Tibial nerve (tissue), 4 donors: ENCODE data around the gene TAS1R1. TPM values are rescaled to one million over a fixed set of nuclear protein-coding genes. Genes with fewer than 3 reads are reported as not detected.

Experiments
- DNase-seq, 2 donors: peaks; one replicate each; pipeline ENCODE4 v3.0.0-alpha.2; 2019; ENCODE audit warnings: low spot score in 2 of 2
- H3K27ac ChIP-seq, 4 donors: fragments of 200-600 bp; sonication (generic) in 3 of 4; one replicate each; pipeline ENCODE4 v1.5.1; 2017 to 2019; ENCODE audit warnings: mild to moderate bottlenecking in 1 of 4
- H3K27me3 ChIP-seq, 2 donors: fragments of 200-600 bp; sonication (generic) in 1 of 2; one replicate each; pipeline versions ENCODE4 v1.5.1 to v1.6.0; 2017 to 2019
- H3K36me3 ChIP-seq, 3 donors: fragments of 200-600 bp; sonication (generic); one replicate each; pipeline ENCODE4 v1.5.1; 2018 to 2019
- H3K4me1 ChIP-seq, 4 donors: fragments of 200-600 bp; sonication (generic) in 3 of 4; one replicate each; pipeline ENCODE4 v1.5.1; 2017 to 2019
- H3K4me3 ChIP-seq, 4 donors: fragments of 200-600 bp; sonication (generic) in 3 of 4; one replicate each; pipeline ENCODE4 v1.5.1; 2017 to 2019; ENCODE audit warnings: mild to moderate bottlenecking in 1 of 4, moderate library complexity in 1 of 4
- H3K9me3 ChIP-seq, 4 donors: fragments of 200-600 bp; sonication (generic) in 3 of 4; one replicate each; pipeline ENCODE4 v1.5.1; 2017 to 2019
- EP300 ChIP-seq, 2 donors: sonication (generic); formaldehyde crosslinking; IDR thresholded peaks; one replicate each; pipeline ENCODE4 v1.6.1; 2017; ENCODE audit warnings: antibody characterized with exemption in 2 of 2, mild to moderate bottlenecking in 1 of 2
- POLR2A ChIP-seq, 2 donors: fragments of 450-650 bp; IDR thresholded peaks; one replicate each; pipeline ENCODE4 v1.6.1; 2017; ENCODE audit warnings: antibody characterized with exemption in 2 of 2, mild to moderate bottlenecking in 2 of 2, moderate library complexity in 2 of 2
- WGBS, 2 donors: methylation state at CpG; one replicate each; pipeline ENCODE4 v1.1.5; 2018; 5-methylcytosine and 5-hydroxymethylcytosine counted together
- total RNA-seq, 4 donors: library from RNA; depleted of rRNA; stranded (reverse); fragments of >200 nt; gene quantifications; one replicate each; pipeline ENCODE4 v1.1.0, GENCODE V29; 2016
- TF ChIP-seq, protein P1 (sequence below), 5 experiments: fragments of 200-600 bp in 3 of 5; fragments of 450-650 bp in 2 of 5; sonication (generic) in 3 of 5; IDR thresholded peaks; one replicate each; pipeline ENCODE4 v1.5.1; 2016 to 2019; ENCODE audit warnings: antibody characterized with exemption in 5 of 5, mild to moderate bottlenecking in 3 of 5, moderate library complexity in 2 of 5

Gene TAS1R1
- total RNA-seq, 4 donors from 2014 or later = 0.22 to 0.78 TPM; not detected in 2

DNA sequence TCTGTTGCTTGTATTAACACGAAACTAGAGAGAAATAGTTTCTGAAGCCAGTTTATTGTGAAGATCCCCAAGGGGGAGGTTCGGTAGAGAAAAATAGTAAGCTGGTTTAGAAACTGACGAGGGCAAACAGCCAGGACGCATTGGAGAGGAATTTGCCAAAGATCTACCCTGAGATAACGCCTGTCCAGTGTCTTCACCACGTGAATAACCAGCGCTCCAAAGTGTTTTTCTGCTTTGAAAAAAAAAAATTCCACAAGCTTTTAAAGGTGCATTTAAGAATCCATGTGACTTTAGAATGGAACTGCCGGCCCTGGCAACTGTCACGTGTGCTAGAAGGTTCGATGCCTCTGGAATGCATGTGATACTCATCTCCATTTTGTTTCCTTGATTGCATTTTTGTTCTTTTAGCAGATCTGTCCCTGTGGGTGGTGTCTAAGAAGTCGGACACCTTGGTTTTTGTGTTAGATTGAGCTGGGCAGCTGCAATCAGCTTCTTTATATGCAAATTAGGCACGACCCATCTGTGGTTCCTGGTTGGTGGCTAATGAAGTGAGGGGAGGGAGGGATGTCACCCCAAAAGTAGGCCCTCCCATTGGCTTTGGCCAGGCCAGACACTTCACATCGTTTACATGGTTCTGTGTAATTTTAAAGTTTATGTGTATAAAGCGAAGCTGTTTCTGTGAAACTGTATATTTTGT is 68.3 kb downstream of the TAS1R1 start:
- 72 to 81% methylated on average over 14 of the region's 14 CpGs for WGBS, 2 donors
- Histone ChIP-seq H3K36me3 (peaks cover 0 to 71% (median 0%) of the 10 kb centered on the region in 3 donors), H3K27ac (no peak overlapping the region)

DNA sequence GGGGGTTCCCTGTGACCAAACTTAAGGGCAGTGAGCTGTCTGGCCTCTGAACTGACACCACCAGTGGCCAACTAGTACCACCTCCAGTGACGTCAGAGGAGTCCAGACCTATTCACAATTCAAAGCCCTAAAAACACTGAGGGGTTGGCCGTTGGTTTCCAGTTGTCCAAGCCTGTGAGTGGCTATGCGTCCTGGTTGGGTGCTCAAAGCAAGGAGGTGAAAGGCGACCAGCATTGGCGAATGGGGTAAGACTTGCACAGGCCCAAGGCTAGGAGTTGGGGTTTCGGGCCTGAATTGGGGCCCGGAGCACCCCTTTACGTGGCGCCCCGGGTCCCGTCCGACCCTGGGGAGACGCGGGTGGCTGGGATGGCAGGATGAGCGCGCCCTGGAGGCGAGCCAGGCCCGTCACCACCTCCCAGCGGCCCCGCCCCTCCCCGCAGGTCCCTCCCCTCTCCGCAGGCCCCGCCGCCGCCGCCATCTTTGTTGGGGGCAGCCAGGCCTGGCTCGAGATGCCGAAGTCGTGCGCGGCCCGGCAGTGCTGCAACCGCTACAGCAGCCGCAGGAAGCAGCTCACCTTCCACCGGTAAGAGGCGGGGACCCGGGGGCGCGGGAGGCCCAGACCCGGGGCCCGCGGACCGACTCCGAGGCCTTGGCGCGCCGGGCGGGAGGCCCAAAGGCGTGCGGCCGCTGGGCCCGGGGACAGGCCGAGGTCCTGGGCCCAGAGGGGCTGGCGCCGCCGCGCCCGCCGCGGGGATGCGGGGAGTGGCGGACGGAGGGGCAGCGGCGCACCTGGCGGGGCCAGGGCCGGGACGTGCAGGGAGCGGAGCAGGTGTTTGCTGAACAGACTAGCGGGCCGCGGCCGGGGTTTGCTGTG is 69.8 kb downstream of the TAS1R1 start, which contains the start of gene THAP3:
Gene THAP3 (plus strand): TSS at position 159 of the 874 bp plus-strand sequence. CDS start 351 bp downstream, at position 510.
- no peaks in the 10 kb centered on the region for H3K27me3 ChIP-seq
- peaks cover 0 to 33% (median 17%) of the 10 kb centered on the region in 4 donors for H3K4me1 ChIP-seq
- no peaks in the 10 kb centered on the region for H3K9me3 ChIP-seq
- 1 to 4% methylated on average over 12 to 23 of the region's 73 CpGs for WGBS, 2 donors
- H3K36me3 ChIP-seq = peaks cover 0 to 71% (median under 1%) of the 10 kb centered on the region in 3 donors
- peak within 1 kb of the TSS; percentile 80 to 91 (median 84) for H3K27ac ChIP-seq
- H3K4me3 ChIP-seq = peak within 1 kb of the TSS; percentile 66 to 84 (median 74)
- DNase-seq = peak; percentile 74 to 77
- TF ChIP-seq POLR2A (IDR thresholded peaks at IDR 0.05) = peak in 1 of 2 donors; percentile 43
- TF ChIP-seq EP300 (IDR thresholded peaks at IDR 0.05) = peak in 1 of 2 donors; percentile 53
- TF ChIP-seq, protein P1, sequence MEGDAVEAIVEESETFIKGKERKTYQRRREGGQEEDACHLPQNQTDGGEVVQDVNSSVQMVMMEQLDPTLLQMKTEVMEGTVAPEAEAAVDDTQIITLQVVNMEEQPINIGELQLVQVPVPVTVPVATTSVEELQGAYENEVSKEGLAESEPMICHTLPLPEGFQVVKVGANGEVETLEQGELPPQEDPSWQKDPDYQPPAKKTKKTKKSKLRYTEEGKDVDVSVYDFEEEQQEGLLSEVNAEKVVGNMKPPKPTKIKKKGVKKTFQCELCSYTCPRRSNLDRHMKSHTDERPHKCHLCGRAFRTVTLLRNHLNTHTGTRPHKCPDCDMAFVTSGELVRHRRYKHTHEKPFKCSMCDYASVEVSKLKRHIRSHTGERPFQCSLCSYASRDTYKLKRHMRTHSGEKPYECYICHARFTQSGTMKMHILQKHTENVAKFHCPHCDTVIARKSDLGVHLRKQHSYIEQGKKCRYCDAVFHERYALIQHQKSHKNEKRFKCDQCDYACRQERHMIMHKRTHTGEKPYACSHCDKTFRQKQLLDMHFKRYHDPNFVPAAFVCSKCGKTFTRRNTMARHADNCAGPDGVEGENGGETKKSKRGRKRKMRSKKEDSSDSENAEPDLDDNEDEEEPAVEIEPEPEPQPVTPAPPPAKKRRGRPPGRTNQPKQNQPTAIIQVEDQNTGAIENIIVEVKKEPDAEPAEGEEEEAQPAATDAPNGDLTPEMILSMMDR (IDR thresholded peaks at IDR 0.05) = no peak

More for the DNA sequence above, 68.3 kb downstream of the TAS1R1 start:
- Histone ChIP-seq H3K27me3 (no peaks in the 10 kb centered on the region), H3K4me3 (no peak overlapping the region), H3K9me3 (no peaks in the 10 kb centered on the region), H3K4me1 (peaks cover 0 to 33% (median 17%) of the 10 kb centered on the region in 4 donors)
- DNase-seq = no peak
- no peak for TF ChIP-seq POLR2A (IDR thresholded peaks at IDR 0.05)
- TF ChIP-seq, protein P1 (IDR thresholded peaks at IDR 0.05) = no peak
- TF ChIP-seq EP300 (IDR thresholded peaks at IDR 0.05) = no peak

DNA sequence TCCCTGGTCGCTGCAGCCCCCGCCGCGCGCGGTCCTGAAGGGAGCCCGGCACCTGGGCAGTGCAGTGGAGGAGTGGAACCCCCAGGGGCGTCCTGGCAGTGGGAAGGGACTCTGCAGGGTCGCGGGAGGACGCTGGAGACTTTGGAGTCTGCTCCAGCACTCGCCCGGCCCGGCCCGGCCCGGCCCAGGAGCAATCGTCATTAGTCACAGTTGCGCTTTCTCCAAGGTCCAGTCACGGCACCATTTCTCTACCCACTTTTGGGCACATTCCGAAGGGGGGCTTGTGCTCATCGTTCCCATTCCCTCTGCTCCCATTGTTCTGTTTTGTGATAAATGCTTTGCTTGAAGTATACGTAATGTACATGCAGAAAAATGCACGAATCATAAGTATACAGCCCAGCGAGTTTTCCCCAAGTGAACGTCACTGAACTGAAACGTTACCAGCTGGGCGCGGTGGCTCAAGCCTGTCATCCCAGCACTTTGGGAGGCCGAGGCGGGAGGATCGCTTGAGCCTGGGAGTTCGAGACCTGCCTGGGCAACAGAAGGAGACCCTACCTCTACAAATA is 70.6 kb downstream of the TAS1R1 start:
- Histone ChIP-seq H3K9me3 (no peaks in the 10 kb centered on the region), H3K27ac (peak overlapping the region; percentile 80 to 91 (median 84)), H3K4me1 (peaks cover 0 to 33% (median 17%) of the 10 kb centered on the region in 4 donors), H3K27me3 (no peaks in the 10 kb centered on the region), H3K36me3 (peaks cover 0 to 71% (median 6%) of the 10 kb centered on the region in 3 donors), H3K4me3 (peak overlapping the region; percentile 66 to 84 (median 74))
- no peak for DNase-seq
- TF ChIP-seq, protein P1 (IDR thresholded peaks at IDR 0.05) = no peak
- no peak for TF ChIP-seq EP300 (IDR thresholded peaks at IDR 0.05)
- TF ChIP-seq POLR2A (IDR thresholded peaks at IDR 0.05) = no peak
- 6 to 7% methylated on average over 18 to 31 of the region's 32 CpGs for WGBS, 2 donors

DNA sequence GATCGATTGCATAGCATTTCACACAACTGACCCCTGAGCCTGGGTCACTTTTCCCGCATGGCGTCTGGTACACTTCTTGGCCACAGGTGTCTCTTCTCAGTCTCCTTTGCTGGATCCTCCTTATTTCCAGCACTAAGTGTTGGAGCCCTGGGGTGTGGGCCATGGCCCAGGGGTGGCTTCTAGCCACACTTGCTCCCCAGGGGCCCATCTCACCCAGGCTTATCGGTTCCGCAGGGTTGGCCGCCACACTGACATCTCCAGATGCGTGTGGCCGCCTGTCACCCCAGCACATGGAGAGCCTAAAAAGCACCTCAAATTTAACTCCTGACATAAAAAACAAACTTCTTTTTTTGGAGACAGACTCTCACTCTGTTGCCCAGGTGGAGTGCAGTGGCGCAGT is 71.9 kb downstream of the TAS1R1 start:
- Histone ChIP-seq H3K27me3 (no peaks in the 10 kb centered on the region), H3K9me3 (no peaks in the 10 kb centered on the region), H3K4me3 (no peak overlapping the region), H3K36me3 (peaks cover 0 to 71% (median 6%) of the 10 kb centered on the region in 3 donors), H3K4me1 (peaks cover 0 to 33% (median 17%) of the 10 kb centered on the region in 4 donors), H3K27ac (no peak overlapping the region)
- 93 to 96% methylated on average over 9 of the region's 9 CpGs for WGBS, 2 donors
- DNase-seq = no peak
- TF ChIP-seq POLR2A (IDR thresholded peaks at IDR 0.05) (no peak), EP300 (IDR thresholded peaks at IDR 0.05) (no peak)
- TF ChIP-seq, protein P1 (IDR thresholded peaks at IDR 0.05) = no peak
